Subcutaneous abdominal adipose tissue (tissue), 5 donors: ENCODE measurements around the gene ZFAND3.

Experiments used
- H3K27ac ChIP-seq: one replicate; pipeline ENCODE4 v1.7.0; 2013; ENCODE audit warnings: low read depth, mild to moderate bottlenecking, inconsistent platforms, low read length, moderate library complexity
- H3K27me3 ChIP-seq, 5 donors: one replicate each; pipeline ENCODE4 v1.7.0; 2013; ENCODE audit warnings: low read length in 5 of 5, inconsistent platforms in 1 of 5; ENCODE audit not compliant: control insufficient read depth in 5 of 5, insufficient read depth in 4 of 5
- H3K36me3 ChIP-seq, 5 donors: one replicate each; pipeline ENCODE4 v1.7.0; 2013; ENCODE audit warnings: low read length in 5 of 5; ENCODE audit not compliant: control insufficient read depth in 5 of 5, insufficient read depth in 5 of 5
- H3K4me1 ChIP-seq, 5 donors: one replicate each; pipeline ENCODE4 v1.7.0; 2013; ENCODE audit warnings: low read length in 5 of 5, mild to moderate bottlenecking in 3 of 5, moderate library complexity in 1 of 5; ENCODE audit not compliant: control insufficient read depth in 5 of 5, insufficient read depth in 5 of 5
- H3K4me3 ChIP-seq, 5 donors: one replicate each; pipeline ENCODE4 v1.7.0; 2013; ENCODE audit warnings: low read length in 5 of 5, low read depth in 1 of 5
- H3K9ac ChIP-seq, 5 donors: one replicate each; pipeline ENCODE4 v1.7.0; 2013; ENCODE audit warnings: low read length in 5 of 5, mild to moderate bottlenecking in 4 of 5, moderate library complexity in 3 of 5
- H3K9me3 ChIP-seq, 5 donors: one replicate each; pipeline ENCODE4 v1.7.0; 2013; ENCODE audit warnings: low read length in 5 of 5; ENCODE audit not compliant: control insufficient read depth in 5 of 5
- donor health status: healthy.
- donor health status: healthy.
- donor health status: healthy.
- donor health status: healthy.
- donor health status: healthy.

ZFAND3 gene

DNA sequence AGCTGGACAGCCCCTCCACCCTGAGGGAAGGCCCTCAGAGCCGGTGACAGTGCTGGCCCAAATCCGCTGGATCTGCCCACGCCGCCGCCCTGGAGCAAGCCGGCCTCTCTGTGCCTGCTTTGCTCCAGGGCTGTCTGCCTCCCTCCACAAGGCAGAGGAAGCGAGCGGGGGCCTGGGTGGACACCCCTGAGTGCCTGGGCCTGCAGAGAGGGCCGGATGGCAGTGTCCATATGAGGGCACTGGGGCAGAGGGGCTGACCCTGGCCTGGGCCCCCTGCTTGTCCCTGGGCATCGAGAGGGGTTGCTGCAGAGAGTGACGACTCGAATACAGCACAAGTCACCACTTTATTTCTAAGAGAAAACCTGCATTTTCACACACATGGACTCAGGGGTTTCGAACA lies 348.6 kb downstream of the ZFAND3 start:
- no peak overlapping the region for H3K27ac ChIP-seq
- no peak overlapping the region for H3K9ac ChIP-seq

DNA sequence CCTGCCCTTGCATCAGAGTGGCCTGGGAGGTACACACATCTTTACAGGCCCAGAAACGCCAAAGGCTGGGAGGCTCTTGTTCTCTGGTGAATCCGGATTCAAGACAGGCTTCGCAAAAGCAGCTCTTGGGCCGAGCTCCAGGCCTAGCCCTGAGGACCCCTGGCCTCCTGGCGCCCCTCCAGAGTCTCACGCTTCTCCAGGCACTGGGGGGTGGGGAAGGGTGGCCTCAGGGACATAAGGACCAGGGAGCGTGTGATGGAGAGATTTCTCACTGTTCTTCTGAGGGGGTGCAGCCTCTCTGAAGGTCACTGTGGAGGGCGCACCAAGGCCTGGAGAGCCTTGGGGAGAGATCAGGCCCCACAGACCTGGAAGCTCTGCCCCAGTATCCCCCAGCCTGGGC lies 349.2 kb downstream of the ZFAND3 start:
- H3K27me3 ChIP-seq = no peaks in the 10 kb centered on the region
- H3K27ac ChIP-seq = no peak overlapping the region
- peaks cover 0 to 31% (median 18%) of the 10 kb centered on the region in 5 donors for H3K4me1 ChIP-seq
- peaks cover 0 to 6% (median 2%) of the 10 kb centered on the region in 5 donors for H3K36me3 ChIP-seq
- no peak overlapping the region for H3K4me3 ChIP-seq
- no peak overlapping the region for H3K9ac ChIP-seq
- no peaks in the 10 kb centered on the region for H3K9me3 ChIP-seq

More for the DNA sequence above, 348.6 kb downstream of the ZFAND3 start:
- Histone ChIP-seq H3K36me3 (no peaks in the 10 kb centered on the region), H3K9me3 (no peaks in the 10 kb centered on the region), H3K27me3 (no peaks in the 10 kb centered on the region), H3K4me1 (peaks cover 0 to 33% (median 19%) of the 10 kb centered on the region in 5 donors), H3K4me3 (no peak overlapping the region)

DNA sequence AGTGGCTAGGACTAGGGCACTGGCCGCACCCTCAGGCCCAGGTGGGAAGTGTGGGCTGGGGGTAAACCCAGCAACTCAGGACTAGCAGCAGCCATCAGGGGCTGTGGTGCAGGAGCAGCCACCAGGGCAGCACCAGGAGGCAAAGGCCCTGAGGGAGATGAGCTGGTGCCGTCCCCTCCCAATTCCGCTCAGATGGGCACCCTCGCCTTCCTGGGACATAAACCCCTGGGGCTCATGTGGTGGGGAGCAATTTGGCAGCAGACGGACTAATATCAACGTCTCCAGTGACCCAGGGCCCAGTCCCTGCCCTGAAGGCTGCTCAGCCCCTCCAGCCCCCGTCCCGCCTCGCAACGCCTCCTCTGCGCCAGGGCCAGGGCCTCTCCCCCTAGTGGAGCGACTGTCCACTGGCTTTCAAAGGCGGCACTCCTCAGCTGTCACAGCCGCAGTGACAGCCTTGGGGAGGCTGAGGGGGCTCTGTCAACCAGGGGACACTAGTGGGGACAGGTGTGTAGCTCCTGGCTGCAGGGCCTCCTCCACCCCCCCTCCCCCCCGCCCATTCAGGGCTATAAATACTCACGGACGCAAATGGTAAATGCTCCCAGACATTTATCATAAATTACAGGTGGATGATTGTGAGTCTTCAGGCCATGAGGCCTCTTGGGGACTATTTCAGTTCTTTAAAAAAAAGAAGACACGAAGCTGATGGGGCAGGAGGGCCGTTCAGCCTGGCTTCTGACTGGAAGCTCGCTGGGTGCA lies 349.9 kb downstream of the ZFAND3 start:
- no peak overlapping the region for H3K27ac ChIP-seq
- H3K9ac ChIP-seq = no peak overlapping the region
- no peaks in the 10 kb centered on the region for H3K27me3 ChIP-seq
- no peaks in the 10 kb centered on the region for H3K9me3 ChIP-seq
- peaks cover 0 to 9% (median 5%) of the 10 kb centered on the region in 5 donors for H3K36me3 ChIP-seq
- H3K4me3 ChIP-seq = no peak overlapping the region
- peaks cover 0 to 24% (median 11%) of the 10 kb centered on the region in 5 donors for H3K4me1 ChIP-seq

DNA sequence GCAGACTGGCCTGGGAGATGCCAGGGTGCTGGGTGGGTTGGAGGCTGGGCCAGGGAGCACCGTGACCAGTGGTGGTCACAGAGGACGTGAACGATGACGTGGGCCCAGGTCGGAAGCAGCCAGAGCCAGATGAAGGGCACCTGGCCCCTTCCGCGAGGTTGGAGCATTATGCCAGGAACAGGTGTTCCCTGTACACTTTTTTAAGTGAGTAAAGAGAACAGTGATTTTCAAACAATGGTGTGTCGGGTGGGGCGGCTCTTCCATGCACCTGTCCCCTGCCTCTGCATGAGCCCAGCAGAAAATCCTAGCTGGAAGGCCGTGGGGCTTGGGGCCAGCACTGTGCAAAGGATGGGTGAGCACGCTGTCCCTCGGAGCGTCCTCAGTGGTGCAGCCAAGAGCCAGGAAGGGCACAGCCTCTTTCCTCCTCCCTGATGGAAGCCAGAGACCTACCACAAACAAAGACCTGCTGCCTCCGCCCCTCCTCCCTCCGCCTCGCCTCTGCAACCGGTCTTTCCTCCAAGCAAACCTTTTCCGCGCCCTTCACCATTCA lies 350.5 kb downstream of the ZFAND3 start:
- Histone ChIP-seq H3K4me3 (no peak overlapping the region), H3K27me3 (no peaks in the 10 kb centered on the region), H3K4me1 (peaks cover 0 to 18% (median 9%) of the 10 kb centered on the region in 5 donors), H3K9ac (no peak overlapping the region), H3K36me3 (peaks cover 0 to 13% (median 5%) of the 10 kb centered on the region in 5 donors), H3K27ac (no peak overlapping the region), H3K9me3 (no peaks in the 10 kb centered on the region)

DNA sequence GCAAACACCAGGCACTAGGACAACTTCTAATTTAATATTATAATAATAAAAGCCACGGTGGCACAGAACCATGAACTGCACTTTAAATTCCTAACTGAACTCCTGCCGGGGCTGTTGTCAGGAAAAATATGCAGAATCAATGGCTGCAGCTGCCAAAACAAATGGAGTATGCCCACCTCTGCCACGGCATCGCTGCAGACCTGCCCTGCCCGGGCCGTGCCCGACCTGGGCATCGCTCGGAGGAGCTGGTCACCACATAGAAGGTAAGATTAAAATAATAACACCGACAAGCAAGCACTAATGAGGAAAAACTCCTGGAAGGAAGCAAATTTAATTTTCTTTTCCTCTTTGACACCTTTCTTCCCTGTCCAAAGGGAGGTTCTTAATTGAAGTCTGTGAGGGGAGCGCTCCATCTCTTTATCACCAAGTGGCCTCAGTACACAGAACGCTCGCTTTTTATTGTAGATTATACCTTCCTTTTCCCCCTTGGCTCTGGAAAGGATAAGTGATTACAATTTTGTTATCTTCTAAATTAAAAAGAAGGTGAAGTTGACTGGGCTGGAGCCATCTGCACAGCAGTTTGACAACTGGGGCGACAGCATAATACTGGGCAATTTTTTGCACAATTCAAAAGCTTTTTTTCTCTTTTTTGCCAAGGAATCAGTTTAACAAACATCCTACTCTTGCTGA lies 351.3 kb downstream of the ZFAND3 start:
- H3K27ac ChIP-seq = no peak overlapping the region
- peaks cover 0 to 17% (median 5%) of the 10 kb centered on the region in 5 donors for H3K36me3 ChIP-seq
- no peaks in the 10 kb centered on the region for H3K9me3 ChIP-seq
- H3K9ac ChIP-seq = no peak overlapping the region
- H3K4me1 ChIP-seq = peaks cover 0 to 11% (median 5%) of the 10 kb centered on the region in 5 donors
- no peak overlapping the region for H3K4me3 ChIP-seq
- no peaks in the 10 kb centered on the region for H3K27me3 ChIP-seq

DNA sequence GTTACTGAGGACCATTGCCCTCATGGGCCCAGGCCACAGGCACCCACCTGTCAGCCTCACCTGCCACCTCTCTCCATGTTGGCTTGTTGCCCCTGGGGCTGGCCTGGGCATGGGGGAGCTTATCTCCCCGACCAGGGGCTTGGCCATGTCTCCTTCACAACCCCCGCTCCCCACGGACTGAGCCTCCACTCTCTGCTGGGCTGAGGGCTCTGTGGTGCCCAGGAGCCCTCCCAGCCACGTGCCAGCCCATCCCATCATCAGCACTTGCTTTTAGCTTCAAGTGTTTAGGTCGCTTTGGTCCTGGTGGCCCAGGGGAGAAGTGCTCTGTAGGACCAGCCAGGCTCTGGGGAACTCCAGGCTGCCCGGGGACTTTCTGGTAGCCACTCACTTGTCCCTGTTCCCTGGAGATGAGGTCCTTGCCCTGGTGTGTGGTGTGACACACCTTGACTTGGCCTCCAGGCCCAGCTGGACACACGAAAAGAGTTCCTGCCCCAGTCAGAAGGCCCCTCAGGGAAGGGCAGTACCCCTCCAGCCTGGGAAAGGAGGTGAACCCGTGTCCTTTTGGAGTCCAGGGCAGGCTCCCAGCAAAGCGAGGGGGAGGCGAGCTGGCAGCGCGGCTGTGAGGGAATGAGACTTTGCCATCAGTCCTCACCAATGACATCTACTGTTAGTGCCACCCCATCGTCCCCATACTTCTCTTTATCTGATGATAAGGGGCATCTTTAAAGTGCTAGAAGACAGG lies 352.6 kb downstream of the ZFAND3 start:
- H3K9ac ChIP-seq = no peak overlapping the region
- H3K4me3 ChIP-seq = no peak overlapping the region
- no peaks in the 10 kb centered on the region for H3K9me3 ChIP-seq
- H3K27ac ChIP-seq = no peak overlapping the region
- no peaks in the 10 kb centered on the region for H3K27me3 ChIP-seq
- H3K36me3 ChIP-seq = peaks cover 0 to 20% (median 5%) of the 10 kb centered on the region in 5 donors
- H3K4me1 ChIP-seq = peaks cover 0 to 15% (median 5%) of the 10 kb centered on the region in 5 donors

- Histone ChIP-seq H3K9me3 (no peaks in the 10 kb centered on the region), H3K9ac (no peak overlapping the region), H3K27ac (no peak overlapping the region), H3K27me3 (no peaks in the 10 kb centered on the region), H3K4me3 (no peak overlapping the region), H3K36me3 (peaks cover 0 to 20% (median 5%) of the 10 kb centered on the region in 5 donors), H3K4me1 (peaks cover 0 to 15% (median 5%) of the 10 kb centered on the region in 5 donors)
Observed at GRCh38 chr6:38172739-38173410, 353.3 kb downstream of the ZFAND3 start.

- Histone ChIP-seq H3K9me3 (no peaks in the 10 kb centered on the region), H3K27me3 (no peaks in the 10 kb centered on the region), H3K4me1 (peaks cover 0 to 15% (median 5%) of the 10 kb centered on the region in 5 donors), H3K27ac (no peak overlapping the region), H3K36me3 (peaks cover 0 to 20% (median 5%) of the 10 kb centered on the region in 5 donors), H3K9ac (no peak overlapping the region), H3K4me3 (no peak overlapping the region)
Observed at GRCh38 chr6:38173909-38174308, 354.4 kb downstream of the ZFAND3 start.

- Histone ChIP-seq H3K27ac (no peak overlapping the region), H3K4me1 (peaks cover 0 to 15% (median 5%) of the 10 kb centered on the region in 5 donors), H3K9ac (no peak overlapping the region), H3K36me3 (peaks cover 0 to 20% (median 5%) of the 10 kb centered on the region in 5 donors), H3K27me3 (no peaks in the 10 kb centered on the region), H3K4me3 (no peak overlapping the region), H3K9me3 (no peaks in the 10 kb centered on the region)
Observed at GRCh38 chr6:38174315-38174714, 354.8 kb downstream of the ZFAND3 start.
